Transverse colon (tissue), 1 donor: ENCODE results near the gene KIAA0586.

Experiments used
- EP300 ChIP-seq: sonication (generic); formaldehyde crosslinking; IDR thresholded peaks from one replicate; pipeline ENCODE4 v1.6.1; 2017; ENCODE audit warnings: antibody characterized with exemption, low read depth
- POLR2A ChIP-seq: fragments of 450-650 bp; IDR thresholded peaks from one replicate; pipeline ENCODE4 v1.6.1; 2016; ENCODE audit warnings: antibody characterized with exemption, mild to moderate bottlenecking, moderate library complexity

GRCh38 chr14:58517592-58517991 lies 90.1 kb downstream of the KIAA0586 start:
- TF ChIP-seq EP300 (no peak), POLR2A (no peak)
